ENCODE data around the gene PTPRH. TPM values are rescaled to one million over a fixed set of nuclear protein-coding genes. Genes with fewer than 3 reads are reported as not detected.

The PTPRH gene
- total RNA-seq, 4 donors from 2014 or later: 0.54 to 4.0 (median 1.4) TPM

DNA sequence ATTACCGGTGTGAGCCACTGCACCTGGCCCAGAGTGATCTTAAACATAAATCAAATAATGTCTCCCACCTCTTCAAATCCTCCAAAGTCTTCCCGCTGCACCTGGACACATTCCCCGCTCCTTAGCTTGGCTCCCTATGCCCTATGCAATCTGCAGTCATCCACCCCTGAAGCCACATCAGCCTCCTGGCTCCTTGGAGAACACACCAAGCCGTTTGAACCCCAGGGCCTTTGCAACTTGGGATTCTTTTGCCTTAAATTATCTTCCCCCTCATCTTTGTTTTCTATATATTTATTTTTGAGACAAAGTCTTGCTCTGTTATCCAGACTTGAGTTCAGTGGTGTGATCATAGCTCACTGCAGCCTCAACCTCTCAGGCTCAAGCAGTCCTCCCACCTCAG is 40.2 kb downstream of the PTPRH start:
- H3K27me3 ChIP-seq: peaks cover 100% of the 10 kb centered on the region
- WGBS, 2 donors (ENCODE audit: low coverage in 1 of 2): 54 to 55% methylated on average over 4 of the region's 4 CpGs
- H3K9me3 ChIP-seq: no peaks in the 10 kb centered on the region
- TF ChIP-seq, protein P1, sequence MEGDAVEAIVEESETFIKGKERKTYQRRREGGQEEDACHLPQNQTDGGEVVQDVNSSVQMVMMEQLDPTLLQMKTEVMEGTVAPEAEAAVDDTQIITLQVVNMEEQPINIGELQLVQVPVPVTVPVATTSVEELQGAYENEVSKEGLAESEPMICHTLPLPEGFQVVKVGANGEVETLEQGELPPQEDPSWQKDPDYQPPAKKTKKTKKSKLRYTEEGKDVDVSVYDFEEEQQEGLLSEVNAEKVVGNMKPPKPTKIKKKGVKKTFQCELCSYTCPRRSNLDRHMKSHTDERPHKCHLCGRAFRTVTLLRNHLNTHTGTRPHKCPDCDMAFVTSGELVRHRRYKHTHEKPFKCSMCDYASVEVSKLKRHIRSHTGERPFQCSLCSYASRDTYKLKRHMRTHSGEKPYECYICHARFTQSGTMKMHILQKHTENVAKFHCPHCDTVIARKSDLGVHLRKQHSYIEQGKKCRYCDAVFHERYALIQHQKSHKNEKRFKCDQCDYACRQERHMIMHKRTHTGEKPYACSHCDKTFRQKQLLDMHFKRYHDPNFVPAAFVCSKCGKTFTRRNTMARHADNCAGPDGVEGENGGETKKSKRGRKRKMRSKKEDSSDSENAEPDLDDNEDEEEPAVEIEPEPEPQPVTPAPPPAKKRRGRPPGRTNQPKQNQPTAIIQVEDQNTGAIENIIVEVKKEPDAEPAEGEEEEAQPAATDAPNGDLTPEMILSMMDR (IDR thresholded peaks at IDR 0.05): no peak
- TF ChIP-seq POLR2A (IDR thresholded peaks at IDR 0.05) (no peak), POLR2AphosphoS5 (IDR thresholded peaks at IDR 0.05) (no peak), EP300 (IDR thresholded peaks at IDR 0.05) (no peak)
- no peak overlapping the region for H3K4me3 ChIP-seq
- H3K4me1 ChIP-seq: peaks cover 0 to 30% (median 8%) of the 10 kb centered on the region in 3 donors
- no peaks in the 10 kb centered on the region for H3K36me3 ChIP-seq
- ATAC-seq: no peak
- H3K27ac ChIP-seq: no peak overlapping the region

- WGBS, 2 donors (ENCODE audit: low coverage in 1 of 2): 1 to 4% methylated on average over 15 to 20 of the region's 33 CpGs
- Histone ChIP-seq H3K4me3 (peak within 1 kb of the TSS in 1 of 2 donors; percentile 46), H3K27ac (peak within 1 kb of the TSS in 1 of 4 donors; percentile 35), H3K9me3 (no peaks in the 10 kb centered on the region), H3K27me3 (peaks cover 100% of the 10 kb centered on the region), H3K36me3 (no peaks in the 10 kb centered on the region), H3K4me1 (peaks cover 0 to 16% (median 0%) of the 10 kb centered on the region in 3 donors)
- TF ChIP-seq, protein P1 (IDR thresholded peaks at IDR 0.05): no peak
- no peak for TF ChIP-seq EP300 (IDR thresholded peaks at IDR 0.05)
- no peak for TF ChIP-seq POLR2AphosphoS5 (IDR thresholded peaks at IDR 0.05)
- TF ChIP-seq POLR2A (IDR thresholded peaks at IDR 0.05): no peak
- peak; percentile 98 for ATAC-seq
These were observed 42.6 kb downstream of the PTPRH start, which contains the start of gene DNAAF3 for GRCh38 chr19:55166530-55167268. DNAAF3 (minus strand) TSS chr19:55166613; CDS start chr19:55166413, 200 bp downstream.

GRCh38 chr19:55165952-55166529 is 43.3 kb downstream of the PTPRH start:
- Histone ChIP-seq H3K4me1 (peaks cover 0 to 20% (median 0%) of the 10 kb centered on the region in 3 donors), H3K36me3 (no peaks in the 10 kb centered on the region), H3K9me3 (no peaks in the 10 kb centered on the region), H3K27me3 (peaks cover 100% of the 10 kb centered on the region), H3K27ac (peak overlapping the region in 1 of 4 donors; percentile 35), H3K4me3 (peak overlapping the region in 1 of 2 donors; percentile 46)
- peak; percentile 80 for ATAC-seq
- TF ChIP-seq EP300 (IDR thresholded peaks at IDR 0.05): no peak
- TF ChIP-seq, protein P1 (IDR thresholded peaks at IDR 0.05): peak in 2 of 4 experiments; percentile 24 to 43
- 20% methylated on average over 1 of the region's 34 CpGs; no CpG with 5 or more reads in 1 of the 2 donors for WGBS, 2 donors (ENCODE audit: low coverage in 1 of 2)

GRCh38 chr19:55161571-55162322 is 47.6 kb downstream of the PTPRH start:
- Histone ChIP-seq H3K4me1 (peaks cover 0 to 31% (median 0%) of the 10 kb centered on the region in 3 donors), H3K9me3 (no peaks in the 10 kb centered on the region), H3K27me3 (peaks cover 100% of the 10 kb centered on the region), H3K4me3 (no peak overlapping the region), H3K36me3 (no peaks in the 10 kb centered on the region), H3K27ac (no peak overlapping the region)
- no peak for ATAC-seq
- TF ChIP-seq POLR2AphosphoS5 (IDR thresholded peaks at IDR 0.05): no peak
- no peak for TF ChIP-seq EP300 (IDR thresholded peaks at IDR 0.05)
- no peak for TF ChIP-seq POLR2A (IDR thresholded peaks at IDR 0.05)
- 27% methylated on average over 3 of the region's 61 CpGs; no CpG with 5 or more reads in 1 of the 2 donors for WGBS, 2 donors (ENCODE audit: low coverage in 1 of 2)

GRCh38 chr19:55160986-55161365 is 48.3 kb downstream of the PTPRH start:
- H3K4me1 ChIP-seq: peaks cover 0 to 31% (median 0%) of the 10 kb centered on the region in 3 donors
- H3K4me3 ChIP-seq: no peak overlapping the region
- TF ChIP-seq POLR2AphosphoS5 (IDR thresholded peaks at IDR 0.05) (no peak), POLR2A (IDR thresholded peaks at IDR 0.05) (no peak), EP300 (IDR thresholded peaks at IDR 0.05) (no peak)
- TF ChIP-seq, protein P1 (IDR thresholded peaks at IDR 0.05): no peak
- no peaks in the 10 kb centered on the region for H3K9me3 ChIP-seq
- H3K27ac ChIP-seq: no peak overlapping the region
- no CpG with 5 or more reads among the region's 32 CpGs for WGBS, 2 donors (ENCODE audit: low coverage in 1 of 2)
- peaks cover 100% of the 10 kb centered on the region for H3K27me3 ChIP-seq
- ATAC-seq: no peak
- no peaks in the 10 kb centered on the region for H3K36me3 ChIP-seq

Measured in gastroesophageal sphincter (tissue), 4 donors.